ENCODE measurements around the gene NAT14.

Gene NAT14

GRCh38 chr19:55476100-55476775, 8.8 kb upstream of the NAT14 start, which contains the start of gene ZNF628:
ZNF628 (plus strand) TSS chr19:55476617; CDS start chr19:55479911, 3,294 bp downstream.
- peak; percentile 95 for ATAC-seq
- H3K4me3 Mint-ChIP-seq: peak within 1 kb of the TSS; percentile 96 to 97
- no peaks in the 10 kb centered on the region for H3K27me3 Mint-ChIP-seq
- peak within 1 kb of the TSS; percentile 88 to 97 for H3K27ac Mint-ChIP-seq
- peaks cover 44% of the 10 kb centered on the region for H3K4me1 Mint-ChIP-seq
- DNase-seq: peak; percentile 97 to 98
- no peaks in the 10 kb centered on the region for H3K9me3 Mint-ChIP-seq

- no peak for ATAC-seq
- peaks cover 44% of the 10 kb centered on the region for H3K4me1 Mint-ChIP-seq
- peak overlapping the region; percentile 14 to 33 for H3K27ac Mint-ChIP-seq
- peak overlapping the region; percentile 95 to 96 for H3K4me3 Mint-ChIP-seq
- H3K27me3 Mint-ChIP-seq: no peaks in the 10 kb centered on the region
- H3K9me3 Mint-ChIP-seq: no peaks in the 10 kb centered on the region
- DNase-seq: no peak
These were observed 7.1 kb upstream of the NAT14 start for GRCh38 chr19:55477905-55478304.

GRCh38 chr19:55478364-55478763, 6.6 kb upstream of the NAT14 start:
- H3K4me1 Mint-ChIP-seq: peaks cover 44% of the 10 kb centered on the region
- peak overlapping the region; percentile 33 to 64 for H3K27ac Mint-ChIP-seq
- H3K27me3 Mint-ChIP-seq: no peaks in the 10 kb centered on the region
- DNase-seq (no peak), ATAC-seq (no peak)
- H3K9me3 Mint-ChIP-seq: no peaks in the 10 kb centered on the region
- peak overlapping the region; percentile 95 to 96 for H3K4me3 Mint-ChIP-seq

- Mint-ChIP-seq H3K27ac (peak overlapping the region in 1 of 2 donors; percentile 49), H3K9me3 (no peaks in the 10 kb centered on the region), H3K4me1 (peaks cover 44% of the 10 kb centered on the region), H3K27me3 (no peaks in the 10 kb centered on the region), H3K4me3 (peak overlapping the region in 1 of 2 donors; percentile 18)
- DNase-seq (no peak), ATAC-seq (no peak)
These were observed 5.9 kb upstream of the NAT14 start for GRCh38 chr19:55479045-55479444.

- peak overlapping the region in 1 of 2 donors; percentile 18 for H3K4me3 Mint-ChIP-seq
- ATAC-seq (no peak), DNase-seq (no peak)
- H3K27me3 Mint-ChIP-seq: no peaks in the 10 kb centered on the region
- peaks cover 49% of the 10 kb centered on the region for H3K4me1 Mint-ChIP-seq
- H3K9me3 Mint-ChIP-seq: no peaks in the 10 kb centered on the region
- H3K27ac Mint-ChIP-seq: peak overlapping the region in 1 of 2 donors; percentile 4
These were observed 5.3 kb upstream of the NAT14 start for GRCh38 chr19:55479451-55480230.

GRCh38 chr19:55481148-55481793, 3.7 kb upstream of the NAT14 start:
- DNase-seq: no peak
- no peak for ATAC-seq
- Mint-ChIP-seq H3K9me3 (no peaks in the 10 kb centered on the region), H3K27ac (no peak overlapping the region), H3K27me3 (no peaks in the 10 kb centered on the region), H3K4me1 (peaks cover 50% of the 10 kb centered on the region), H3K4me3 (no peak overlapping the region)

- H3K4me1 Mint-ChIP-seq: peaks cover 52% of the 10 kb centered on the region
- no peaks in the 10 kb centered on the region for H3K9me3 Mint-ChIP-seq
- DNase-seq: no peak
- no peak overlapping the region for H3K27ac Mint-ChIP-seq
- H3K27me3 Mint-ChIP-seq: no peaks in the 10 kb centered on the region
- ATAC-seq: no peak
- no peak overlapping the region for H3K4me3 Mint-ChIP-seq
These were observed 3.2 kb upstream of the NAT14 start for GRCh38 chr19:55481794-55482155.

- ATAC-seq (no peak), DNase-seq (no peak)
- no peaks in the 10 kb centered on the region for H3K27me3 Mint-ChIP-seq
- H3K9me3 Mint-ChIP-seq: no peaks in the 10 kb centered on the region
- H3K4me3 Mint-ChIP-seq: no peak overlapping the region
- H3K4me1 Mint-ChIP-seq: peaks cover 53% of the 10 kb centered on the region
- no peak overlapping the region for H3K27ac Mint-ChIP-seq
These were observed 2.6 kb upstream of the NAT14 start for GRCh38 chr19:55482156-55482961.

- no peaks in the 10 kb centered on the region for H3K27me3 Mint-ChIP-seq
- no peaks in the 10 kb centered on the region for H3K9me3 Mint-ChIP-seq
- peaks cover 54% of the 10 kb centered on the region for H3K4me1 Mint-ChIP-seq
- peak overlapping the region in 1 of 2 donors; percentile 48 for H3K4me3 Mint-ChIP-seq
- ATAC-seq: no peak
- no peak for DNase-seq
- no peak overlapping the region for H3K27ac Mint-ChIP-seq
These were observed 1.9 kb upstream of the NAT14 start for GRCh38 chr19:55482967-55483705.

- ATAC-seq: no peak
These were observed 1.0 kb upstream of the NAT14 start for GRCh38 chr19:55483706-55484592.

GRCh38 chr19:55485439-55486011, 537 bp downstream of the NAT14 start:
- Mint-ChIP-seq H3K4me3 (peak overlapping the region; percentile 87), H3K4me1 (peaks cover 39% of the 10 kb centered on the region), H3K27me3 (no peaks in the 10 kb centered on the region), H3K27ac (peak overlapping the region; percentile 78 to 83), H3K9me3 (no peaks in the 10 kb centered on the region)
- ATAC-seq: peak; percentile 1
- no peak for DNase-seq

More at GRCh38 chr19:55483706-55484592, 1.0 kb upstream of the NAT14 start:
- H3K4me1 Mint-ChIP-seq: peaks cover 51% of the 10 kb centered on the region
- no peak for DNase-seq
- H3K27ac Mint-ChIP-seq: no peak overlapping the region
- no peaks in the 10 kb centered on the region for H3K9me3 Mint-ChIP-seq
- H3K27me3 Mint-ChIP-seq: no peaks in the 10 kb centered on the region
- H3K4me3 Mint-ChIP-seq: peak overlapping the region; percentile 87

GRCh38 chr19:55486043-55486970, 1.3 kb downstream of the NAT14 start:
- peak overlapping the region in 1 of 2 donors; percentile 27 for H3K27ac Mint-ChIP-seq
- ATAC-seq: peak; percentile 11
- peak overlapping the region; percentile 87 for H3K4me3 Mint-ChIP-seq
- DNase-seq: no peak
- H3K4me1 Mint-ChIP-seq: peaks cover 39% of the 10 kb centered on the region
- H3K27me3 Mint-ChIP-seq: peaks cover 1% of the 10 kb centered on the region
- H3K9me3 Mint-ChIP-seq: no peaks in the 10 kb centered on the region
